BLaER1 (cell line): ENCODE measurements around the gene ABL1.

Source experiments
- H3K27ac ChIP-seq: shearing (Covaris generic); formaldehyde crosslinking; 2 replicates; pipeline ENCODE4 v1.8.1; 2022
- H3K27me3 ChIP-seq: shearing (Covaris generic); formaldehyde crosslinking; 2 replicates; pipeline ENCODE4 v1.8.1; 2022
- H3K36me3 ChIP-seq: shearing (Covaris generic); formaldehyde crosslinking; 2 replicates; pipeline ENCODE4 v1.8.1; 2022
- H3K4me1 ChIP-seq: shearing (Covaris generic); formaldehyde crosslinking; 2 replicates; pipeline ENCODE4 v1.8.1; 2022
- H3K4me2 ChIP-seq: shearing (Covaris generic); formaldehyde crosslinking; 2 replicates; pipeline ENCODE4 v1.8.1; 2022
- H3K4me3 ChIP-seq: shearing (Covaris generic); formaldehyde crosslinking; 2 replicates; pipeline ENCODE4 v1.8.1; 2022
- H3K9ac ChIP-seq: shearing (Covaris generic); formaldehyde crosslinking; 2 replicates; pipeline ENCODE4 v1.8.1; 2022
- H3K9me3 ChIP-seq: shearing (Covaris generic); formaldehyde crosslinking; 2 replicates; pipeline ENCODE4 v1.8.1; 2022
- H4K20me1 ChIP-seq: shearing (Covaris generic); formaldehyde crosslinking; 2 replicates; pipeline ENCODE4 v1.8.1; 2022
- Cebpa-rat ChIP-seq: shearing (Covaris generic); IDR thresholded peaks from 2 replicates; pipeline ENCODE4 v1.8.1; 2022

Gene ABL1

DNA sequence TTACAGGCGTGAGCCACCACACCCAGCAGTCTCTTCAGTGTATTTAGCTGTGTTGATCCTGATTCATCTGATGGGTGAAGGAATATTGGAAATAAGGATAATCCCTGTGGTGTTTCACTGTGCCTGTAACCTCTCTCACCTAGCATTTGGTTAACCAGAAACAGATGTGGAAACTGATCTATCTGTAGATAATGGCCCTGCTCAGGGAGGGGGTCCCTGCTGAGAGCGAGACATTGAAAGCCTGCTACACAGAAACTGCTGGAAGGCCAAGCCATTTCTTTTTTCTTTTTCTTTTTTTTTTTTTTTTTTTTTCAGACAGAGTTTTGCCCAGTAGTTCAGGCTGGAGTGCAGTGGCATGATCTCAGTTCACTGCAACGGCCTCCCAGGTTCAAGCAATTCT is 33.2 kb downstream of the ABL1 start:
- no peak overlapping the region for H3K9ac ChIP-seq
- H3K9me3 ChIP-seq = no peaks in the 10 kb centered on the region
- H3K4me2 ChIP-seq = no peak overlapping the region
- peaks cover 7% of the 10 kb centered on the region; the same call in 1 of the 2 replicates for H3K4me1 ChIP-seq
- TF ChIP-seq Cebpa-rat = no peak
- H4K20me1 ChIP-seq = peaks cover 100% of the 10 kb centered on the region
- H3K27ac ChIP-seq = no peak overlapping the region
- H3K27me3 ChIP-seq = no peaks in the 10 kb centered on the region
- H3K4me3 ChIP-seq = no peak overlapping the region
- peaks cover 96% of the 10 kb centered on the region for H3K36me3 ChIP-seq

GRCh38 chr9:130869250-130869649 is 34.2 kb downstream of the ABL1 start:
- Histone ChIP-seq H3K4me1 (peaks cover 7% of the 10 kb centered on the region; the same call in 1 of the 2 replicates), H3K4me3 (no peak overlapping the region), H4K20me1 (peaks cover 99% of the 10 kb centered on the region), H3K9me3 (no peaks in the 10 kb centered on the region), H3K9ac (no peak overlapping the region), H3K4me2 (no peak overlapping the region), H3K27ac (no peak overlapping the region), H3K36me3 (peaks cover 96% of the 10 kb centered on the region), H3K27me3 (no peaks in the 10 kb centered on the region)
- TF ChIP-seq Cebpa-rat = no peak

DNA sequence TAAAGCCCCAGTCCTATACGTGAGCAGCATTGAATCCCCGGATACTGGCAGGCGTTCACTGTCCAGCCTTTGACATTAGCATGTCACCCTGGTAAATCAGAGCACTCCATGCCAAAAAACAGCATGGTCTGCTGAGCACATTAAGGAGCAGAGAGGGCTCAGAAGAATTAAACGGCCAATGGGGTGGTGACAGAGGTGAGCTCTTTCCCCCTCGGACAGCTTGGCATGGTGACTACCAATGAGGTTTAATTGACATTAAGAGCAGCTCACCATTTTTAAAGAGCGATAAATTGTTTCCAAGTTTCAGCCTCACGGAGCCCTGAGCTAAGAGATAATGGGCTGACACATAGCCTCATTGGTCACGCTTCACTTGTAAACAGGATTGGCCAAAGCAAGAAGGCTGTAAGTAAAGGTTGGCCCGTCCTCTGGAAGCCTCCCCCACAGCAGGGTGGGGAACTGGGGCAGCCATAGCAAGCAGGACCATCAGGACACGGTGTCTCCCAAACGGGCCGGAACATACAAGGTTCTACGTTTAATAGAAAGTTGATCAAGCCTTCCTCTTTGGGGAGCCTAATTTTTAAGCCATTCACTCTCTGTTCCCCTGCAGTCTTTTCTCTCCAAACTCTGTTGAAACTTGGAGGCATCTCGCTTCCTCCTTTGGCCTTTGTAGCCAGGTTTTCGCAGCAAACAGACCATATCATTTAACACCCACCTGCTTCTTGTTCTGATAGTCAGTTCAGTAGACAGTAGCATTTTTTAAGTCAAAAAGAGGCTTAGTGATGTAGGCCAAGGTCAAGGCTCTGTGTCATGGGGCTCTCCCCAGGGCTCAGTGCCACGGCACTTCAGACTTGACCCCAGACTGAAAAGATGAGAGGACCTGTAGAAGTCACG is 35.7 kb downstream of the ABL1 start:
- peaks cover 7% of the 10 kb centered on the region; the same call in 1 of the 2 replicates for H3K4me1 ChIP-seq
- H3K27ac ChIP-seq = no peak overlapping the region
- H3K4me3 ChIP-seq = no peak overlapping the region
- TF ChIP-seq Cebpa-rat = no peak
- no peaks in the 10 kb centered on the region for H3K27me3 ChIP-seq
- H3K4me2 ChIP-seq = no peak overlapping the region
- H3K36me3 ChIP-seq = peaks cover 96% of the 10 kb centered on the region
- peaks cover 99% of the 10 kb centered on the region for H4K20me1 ChIP-seq
- H3K9ac ChIP-seq = no peak overlapping the region
- no peaks in the 10 kb centered on the region for H3K9me3 ChIP-seq

DNA sequence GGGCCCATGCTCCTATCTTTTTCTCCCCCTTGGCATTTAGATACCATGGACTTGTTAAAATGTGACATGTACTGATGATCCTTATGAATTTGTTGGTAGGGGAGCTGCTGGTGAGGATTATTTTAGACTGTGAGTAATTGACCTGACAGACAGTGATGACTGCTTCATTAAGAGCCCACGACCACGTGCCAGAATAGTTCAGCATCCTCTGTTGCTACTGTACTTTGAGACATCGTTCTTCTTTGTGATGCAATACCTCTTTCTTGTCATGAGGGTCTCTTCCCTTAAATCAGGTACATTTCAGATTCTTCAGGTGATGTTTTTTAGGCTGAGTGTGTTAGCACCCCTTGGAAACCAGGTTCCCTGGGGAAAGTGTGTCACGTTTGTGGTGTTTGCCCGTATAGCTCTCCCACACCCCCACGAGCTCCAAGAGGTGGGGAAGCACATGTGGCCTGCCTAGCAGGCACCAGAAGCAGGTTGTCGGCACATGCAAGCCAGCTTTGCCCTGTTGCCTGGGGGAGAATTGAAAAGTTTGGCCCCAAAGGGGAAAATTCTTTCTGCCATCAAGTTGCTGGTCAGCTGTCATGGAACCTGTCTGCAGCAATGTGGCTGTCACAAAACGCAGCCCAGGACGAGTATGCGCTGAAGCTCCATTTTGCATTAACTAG is 36.5 kb downstream of the ABL1 start:
- H3K27me3 ChIP-seq = no peaks in the 10 kb centered on the region
- 0 out of 2 replicates have a peak overlapping the region, but pooled peaks have one; percentile 23 for H3K9ac ChIP-seq
- no peaks in the 10 kb centered on the region for H3K9me3 ChIP-seq
- no peak overlapping the region for H3K27ac ChIP-seq
- H3K4me2 ChIP-seq = no peak overlapping the region
- peaks cover 99% of the 10 kb centered on the region for H4K20me1 ChIP-seq
- peaks cover 97% of the 10 kb centered on the region for H3K36me3 ChIP-seq
- TF ChIP-seq Cebpa-rat = no peak
- H3K4me1 ChIP-seq = peaks cover 7% of the 10 kb centered on the region; the same call in 1 of the 2 replicates
- H3K4me3 ChIP-seq = no peak overlapping the region

DNA sequence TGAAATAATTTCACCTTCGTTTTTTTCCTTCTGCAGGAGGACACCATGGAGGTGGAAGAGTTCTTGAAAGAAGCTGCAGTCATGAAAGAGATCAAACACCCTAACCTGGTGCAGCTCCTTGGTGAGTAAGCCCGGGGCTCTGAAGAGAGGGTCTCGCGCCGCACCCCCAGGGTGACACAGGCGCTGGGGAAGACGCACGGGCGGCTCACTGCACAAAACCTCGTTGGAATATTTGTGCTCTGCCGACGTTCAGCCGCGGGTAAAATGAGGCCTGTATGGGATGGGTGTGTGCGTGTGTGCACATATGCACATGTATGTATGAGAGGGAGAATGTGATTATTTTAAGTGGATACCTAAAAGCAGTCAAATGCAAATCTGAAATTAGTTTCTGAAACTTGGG is 37.0 kb downstream of the ABL1 start:
- H3K27me3 ChIP-seq = no peaks in the 10 kb centered on the region
- no peak overlapping the region for H3K4me3 ChIP-seq
- no peak overlapping the region for H3K9ac ChIP-seq
- TF ChIP-seq Cebpa-rat = no peak
- H3K4me2 ChIP-seq = no peak overlapping the region
- H3K36me3 ChIP-seq = peaks cover 97% of the 10 kb centered on the region
- H3K9me3 ChIP-seq = no peaks in the 10 kb centered on the region
- H3K27ac ChIP-seq = no peak overlapping the region
- H4K20me1 ChIP-seq = peaks cover 99% of the 10 kb centered on the region
- H3K4me1 ChIP-seq = peaks cover 7% of the 10 kb centered on the region; the same call in 1 of the 2 replicates

GRCh38 chr9:130872508-130872907 is 37.5 kb downstream of the ABL1 start:
- H3K4me1 ChIP-seq = peaks cover 7% of the 10 kb centered on the region; the same call in 1 of the 2 replicates
- H3K27me3 ChIP-seq = no peaks in the 10 kb centered on the region
- peaks cover 99% of the 10 kb centered on the region for H4K20me1 ChIP-seq
- H3K4me3 ChIP-seq = no peak overlapping the region
- H3K27ac ChIP-seq = no peak overlapping the region
- H3K4me2 ChIP-seq = no peak overlapping the region
- TF ChIP-seq Cebpa-rat = no peak
- H3K9me3 ChIP-seq = no peaks in the 10 kb centered on the region
- H3K9ac ChIP-seq = no peak overlapping the region
- peaks cover 97% of the 10 kb centered on the region for H3K36me3 ChIP-seq

DNA sequence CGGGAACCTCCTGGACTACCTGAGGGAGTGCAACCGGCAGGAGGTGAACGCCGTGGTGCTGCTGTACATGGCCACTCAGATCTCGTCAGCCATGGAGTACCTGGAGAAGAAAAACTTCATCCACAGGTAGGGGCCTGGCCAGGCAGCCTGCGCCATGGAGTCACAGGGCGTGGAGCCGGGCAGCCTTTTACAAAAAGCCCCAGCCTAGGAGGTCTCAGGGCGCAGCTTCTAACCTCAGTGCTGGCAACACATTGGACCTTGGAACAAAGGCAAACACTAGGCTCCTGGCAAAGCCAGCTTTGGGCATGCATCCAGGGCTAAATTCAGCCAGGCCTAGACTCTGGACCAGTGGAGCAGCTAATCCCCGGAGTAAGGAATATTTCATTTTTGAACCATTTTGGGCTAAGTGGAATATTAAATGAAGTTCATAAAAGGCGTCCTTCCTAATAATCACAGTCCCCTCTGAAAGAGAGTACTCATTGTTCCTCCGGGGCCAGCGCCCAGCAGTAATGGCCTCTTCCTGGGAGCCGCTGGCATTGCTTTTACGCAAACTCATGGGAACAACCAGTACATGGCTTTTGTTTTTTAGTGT is 38.0 kb downstream of the ABL1 start:
- H3K4me2 ChIP-seq = no peak overlapping the region
- H3K4me1 ChIP-seq = peaks cover 7% of the 10 kb centered on the region; the same call in 1 of the 2 replicates
- H3K9ac ChIP-seq = no peak overlapping the region
- peaks cover 96% of the 10 kb centered on the region for H4K20me1 ChIP-seq
- H3K27me3 ChIP-seq = no peaks in the 10 kb centered on the region
- peaks cover 99% of the 10 kb centered on the region for H3K36me3 ChIP-seq
- H3K4me3 ChIP-seq = no peak overlapping the region
- H3K9me3 ChIP-seq = no peaks in the 10 kb centered on the region
- TF ChIP-seq Cebpa-rat = no peak
- no peak overlapping the region for H3K27ac ChIP-seq

GRCh38 chr9:130873966-130874365 is 38.9 kb downstream of the ABL1 start:
- Histone ChIP-seq H3K4me1 (peaks cover 7% of the 10 kb centered on the region; the same call in 1 of the 2 replicates), H3K9ac (no peak overlapping the region), H3K4me3 (no peak overlapping the region), H3K27me3 (no peaks in the 10 kb centered on the region), H3K36me3 (peaks cover 99% of the 10 kb centered on the region), H3K27ac (no peak overlapping the region), H4K20me1 (peaks cover 91% of the 10 kb centered on the region), H3K4me2 (no peak overlapping the region), H3K9me3 (no peaks in the 10 kb centered on the region)
- TF ChIP-seq Cebpa-rat = no peak

- H3K27me3 ChIP-seq = no peaks in the 10 kb centered on the region
- no peaks in the 10 kb centered on the region for H3K9me3 ChIP-seq
- H3K27ac ChIP-seq = no peak overlapping the region
- H3K9ac ChIP-seq = no peak overlapping the region
- no peak overlapping the region for H3K4me3 ChIP-seq
- peaks cover under 1% of the 10 kb centered on the region; the same call in 1 of the 2 replicates for H3K4me1 ChIP-seq
- no peak overlapping the region for H3K4me2 ChIP-seq
- no peak for TF ChIP-seq Cebpa-rat
- H4K20me1 ChIP-seq = peaks cover 89% of the 10 kb centered on the region
- H3K36me3 ChIP-seq = peaks cover 99% of the 10 kb centered on the region
Observed at GRCh38 chr9:130874783-130875182, 39.7 kb downstream of the ABL1 start.
